ENCODE measurements around the gene CDH8.

The CDH8 gene, protein sequence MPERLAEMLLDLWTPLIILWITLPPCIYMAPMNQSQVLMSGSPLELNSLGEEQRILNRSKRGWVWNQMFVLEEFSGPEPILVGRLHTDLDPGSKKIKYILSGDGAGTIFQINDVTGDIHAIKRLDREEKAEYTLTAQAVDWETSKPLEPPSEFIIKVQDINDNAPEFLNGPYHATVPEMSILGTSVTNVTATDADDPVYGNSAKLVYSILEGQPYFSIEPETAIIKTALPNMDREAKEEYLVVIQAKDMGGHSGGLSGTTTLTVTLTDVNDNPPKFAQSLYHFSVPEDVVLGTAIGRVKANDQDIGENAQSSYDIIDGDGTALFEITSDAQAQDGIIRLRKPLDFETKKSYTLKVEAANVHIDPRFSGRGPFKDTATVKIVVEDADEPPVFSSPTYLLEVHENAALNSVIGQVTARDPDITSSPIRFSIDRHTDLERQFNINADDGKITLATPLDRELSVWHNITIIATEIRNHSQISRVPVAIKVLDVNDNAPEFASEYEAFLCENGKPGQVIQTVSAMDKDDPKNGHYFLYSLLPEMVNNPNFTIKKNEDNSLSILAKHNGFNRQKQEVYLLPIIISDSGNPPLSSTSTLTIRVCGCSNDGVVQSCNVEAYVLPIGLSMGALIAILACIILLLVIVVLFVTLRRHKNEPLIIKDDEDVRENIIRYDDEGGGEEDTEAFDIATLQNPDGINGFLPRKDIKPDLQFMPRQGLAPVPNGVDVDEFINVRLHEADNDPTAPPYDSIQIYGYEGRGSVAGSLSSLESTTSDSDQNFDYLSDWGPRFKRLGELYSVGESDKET
- 0 reads per million in 3 donors for total RNA-seq

DNA sequence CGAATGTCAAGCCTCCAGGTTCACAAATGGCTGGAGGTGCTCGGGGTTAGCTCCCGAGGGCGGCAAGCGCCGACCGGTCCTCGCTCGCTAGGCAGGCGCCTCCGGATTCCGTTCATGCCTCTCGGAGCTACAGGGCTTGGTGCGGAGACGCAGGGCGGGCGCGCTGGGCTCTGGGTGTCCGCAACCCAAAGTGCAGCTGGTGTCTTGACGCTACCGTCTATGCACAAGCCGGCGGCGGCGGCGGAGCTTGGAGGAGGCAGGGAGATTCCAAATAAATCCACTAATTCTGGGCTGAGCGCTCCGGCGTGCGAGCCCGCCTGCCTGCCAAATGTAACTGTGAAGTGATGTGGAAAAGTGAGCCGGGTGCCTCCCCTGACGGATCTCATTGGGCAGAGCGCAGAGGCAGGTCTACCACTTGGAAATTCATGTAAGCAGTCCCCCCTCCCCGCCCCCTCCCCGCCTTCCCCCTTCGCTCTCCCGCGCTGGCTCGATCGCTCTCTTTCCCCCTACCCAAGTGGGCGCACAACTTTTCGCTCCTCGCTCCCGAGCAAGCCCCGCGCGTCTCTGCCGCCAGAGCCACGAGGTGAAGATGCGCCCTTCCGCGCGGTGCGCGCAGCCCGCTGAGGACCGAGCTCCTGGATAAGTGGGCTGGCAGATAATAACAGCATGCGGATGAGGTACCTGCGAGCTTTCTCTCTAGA is at the start of gene CDH8:
CDH8 (minus strand) TSS at position 338 of the 701 bp plus-strand sequence. CDS start 15,035 bp downstream, outside the sequence.
- no peak within 1 kb of the TSS for H3K4me3 ChIP-seq (ENCODE audit: insufficient read depth, low read depth, low read length, poor library complexity, severe bottlenecking)
- H3K9me3 ChIP-seq (ENCODE audit: control insufficient read depth, low read length) = no peaks in the 10 kb centered on the region
- H3K36me3 ChIP-seq (ENCODE audit: control insufficient read depth, insufficient read depth, low read length) = no peaks in the 10 kb centered on the region
- H3K4me1 ChIP-seq (ENCODE audit: control insufficient read depth, insufficient read depth, low read length, poor library complexity, severe bottlenecking) = no peaks in the 10 kb centered on the region
- H3K27me3 ChIP-seq (replicated peaks; ENCODE audit: control insufficient read depth, insufficient read depth, low read length, poor library complexity, severe bottlenecking) = peaks cover 9% of the 10 kb centered on the region
- DNase-seq = no peak
- H3K27ac ChIP-seq (ENCODE audit: insufficient read depth, low read length, poor library complexity, severe bottlenecking) = no peak within 1 kb of the TSS

DNA sequence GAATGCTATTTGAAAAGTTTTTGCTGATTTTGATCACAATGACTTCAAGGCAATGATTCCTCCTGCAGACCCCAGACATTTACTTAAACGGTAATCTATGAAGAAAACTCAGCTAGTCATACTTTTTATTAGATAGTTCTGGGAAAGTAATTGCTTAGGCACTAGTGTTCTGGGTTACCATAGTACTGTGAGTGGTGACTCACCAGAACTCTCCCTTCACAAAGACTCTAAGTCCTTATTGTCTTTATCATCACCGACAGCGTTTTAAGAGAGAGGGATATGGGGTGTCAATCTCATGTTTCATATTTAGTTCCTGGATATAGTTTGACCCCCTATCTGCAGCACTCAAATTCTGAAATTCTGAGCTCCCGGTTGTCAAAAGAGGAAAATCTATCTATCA is 43.0 kb upstream of the CDH8 start:
- no peaks in the 10 kb centered on the region for H3K4me1 ChIP-seq (ENCODE audit: control insufficient read depth, insufficient read depth, low read length, poor library complexity, severe bottlenecking)
- no peak for DNase-seq
- no peaks in the 10 kb centered on the region for H3K36me3 ChIP-seq (ENCODE audit: control insufficient read depth, insufficient read depth, low read length)
- no peak overlapping the region for H3K4me3 ChIP-seq (ENCODE audit: insufficient read depth, low read depth, low read length, poor library complexity, severe bottlenecking)
- H3K27ac ChIP-seq (ENCODE audit: insufficient read depth, low read length, poor library complexity, severe bottlenecking) = no peak overlapping the region
- no peaks in the 10 kb centered on the region for H3K9me3 ChIP-seq (ENCODE audit: control insufficient read depth, low read length)
- no peaks in the 10 kb centered on the region for H3K27me3 ChIP-seq (replicated peaks; ENCODE audit: control insufficient read depth, insufficient read depth, low read length, poor library complexity, severe bottlenecking)

DNA sequence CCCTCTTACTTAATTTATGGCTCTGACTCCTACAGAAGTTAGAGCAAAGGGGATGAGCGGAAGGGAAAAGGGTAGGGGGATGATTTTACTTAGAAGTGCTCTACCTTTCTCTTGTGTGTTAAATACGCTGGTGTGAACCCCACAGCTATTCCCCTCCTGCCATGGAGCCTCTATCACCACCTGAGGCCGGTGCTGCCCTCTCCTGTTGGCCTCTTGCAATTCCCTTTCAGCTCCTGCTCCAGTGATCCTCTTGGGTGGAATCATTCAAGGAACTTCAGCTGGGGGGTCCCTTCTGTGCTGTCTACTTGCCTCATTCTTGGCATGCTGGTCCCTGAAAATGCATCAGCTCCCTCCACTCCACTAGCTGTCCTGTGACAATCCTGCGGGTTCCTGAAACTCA is 41.8 kb upstream of the CDH8 start:
- Histone ChIP-seq H3K27ac (ENCODE audit: insufficient read depth, low read length, poor library complexity, severe bottlenecking) (no peak overlapping the region), H3K9me3 (ENCODE audit: control insufficient read depth, low read length) (no peaks in the 10 kb centered on the region), H3K4me1 (ENCODE audit: control insufficient read depth, insufficient read depth, low read length, poor library complexity, severe bottlenecking) (no peaks in the 10 kb centered on the region), H3K36me3 (ENCODE audit: control insufficient read depth, insufficient read depth, low read length) (no peaks in the 10 kb centered on the region), H3K27me3 (replicated peaks; ENCODE audit: control insufficient read depth, insufficient read depth, low read length, poor library complexity, severe bottlenecking) (no peaks in the 10 kb centered on the region), H3K4me3 (ENCODE audit: insufficient read depth, low read depth, low read length, poor library complexity, severe bottlenecking) (no peak overlapping the region)
- no peak for DNase-seq

DNA sequence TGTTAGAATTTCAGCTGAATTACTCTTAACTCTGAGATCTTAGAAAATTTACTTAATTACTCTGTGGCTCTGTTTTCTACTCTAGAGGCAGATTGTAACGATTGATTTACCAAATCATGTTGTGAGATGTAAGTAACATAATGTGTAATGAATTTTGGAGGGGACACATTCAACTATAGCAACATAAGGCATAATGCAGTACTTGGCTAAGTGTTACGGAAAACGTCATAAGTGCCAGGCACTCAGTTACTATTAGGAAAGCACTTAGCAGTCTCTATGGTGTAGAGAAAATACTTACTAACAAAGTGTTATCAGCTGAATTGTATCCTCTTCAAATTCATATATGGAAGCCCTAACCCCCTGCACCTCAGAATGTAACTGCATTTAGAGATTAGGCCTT is 40.6 kb upstream of the CDH8 start:
- Histone ChIP-seq H3K4me1 (ENCODE audit: control insufficient read depth, insufficient read depth, low read length, poor library complexity, severe bottlenecking) (no peaks in the 10 kb centered on the region), H3K27me3 (replicated peaks; ENCODE audit: control insufficient read depth, insufficient read depth, low read length, poor library complexity, severe bottlenecking) (no peaks in the 10 kb centered on the region), H3K36me3 (ENCODE audit: control insufficient read depth, insufficient read depth, low read length) (no peaks in the 10 kb centered on the region), H3K4me3 (ENCODE audit: insufficient read depth, low read depth, low read length, poor library complexity, severe bottlenecking) (no peak overlapping the region), H3K27ac (ENCODE audit: insufficient read depth, low read length, poor library complexity, severe bottlenecking) (no peak overlapping the region), H3K9me3 (ENCODE audit: control insufficient read depth, low read length) (no peaks in the 10 kb centered on the region)
- DNase-seq = no peak

DNA sequence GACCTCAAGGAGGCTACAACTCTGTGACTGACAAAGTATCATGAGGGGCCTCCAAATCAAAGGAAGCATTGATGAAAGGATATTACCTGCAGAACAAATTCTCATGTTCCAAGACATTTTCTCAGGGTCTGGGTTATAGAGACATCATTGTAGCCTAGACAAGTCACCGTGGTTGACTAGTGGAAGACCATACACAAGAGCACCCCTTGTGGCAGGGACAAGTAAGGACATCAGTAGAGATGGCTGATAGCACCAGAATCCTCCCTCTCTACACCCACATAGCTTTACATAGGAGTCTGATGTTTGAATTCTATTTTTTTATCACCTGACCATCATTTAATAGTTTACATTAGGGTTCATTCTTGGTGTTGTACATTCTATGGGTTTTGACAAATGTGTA is 32.5 kb upstream of the CDH8 start:
- no peak for DNase-seq
- no peak overlapping the region for H3K27ac ChIP-seq (ENCODE audit: insufficient read depth, low read length, poor library complexity, severe bottlenecking)
- H3K9me3 ChIP-seq (ENCODE audit: control insufficient read depth, low read length) = no peaks in the 10 kb centered on the region
- no peaks in the 10 kb centered on the region for H3K4me1 ChIP-seq (ENCODE audit: control insufficient read depth, insufficient read depth, low read length, poor library complexity, severe bottlenecking)
- H3K4me3 ChIP-seq (ENCODE audit: insufficient read depth, low read depth, low read length, poor library complexity, severe bottlenecking) = no peak overlapping the region
- H3K36me3 ChIP-seq (ENCODE audit: control insufficient read depth, insufficient read depth, low read length) = no peaks in the 10 kb centered on the region
- no peaks in the 10 kb centered on the region for H3K27me3 ChIP-seq (replicated peaks; ENCODE audit: control insufficient read depth, insufficient read depth, low read length, poor library complexity, severe bottlenecking)

DNA sequence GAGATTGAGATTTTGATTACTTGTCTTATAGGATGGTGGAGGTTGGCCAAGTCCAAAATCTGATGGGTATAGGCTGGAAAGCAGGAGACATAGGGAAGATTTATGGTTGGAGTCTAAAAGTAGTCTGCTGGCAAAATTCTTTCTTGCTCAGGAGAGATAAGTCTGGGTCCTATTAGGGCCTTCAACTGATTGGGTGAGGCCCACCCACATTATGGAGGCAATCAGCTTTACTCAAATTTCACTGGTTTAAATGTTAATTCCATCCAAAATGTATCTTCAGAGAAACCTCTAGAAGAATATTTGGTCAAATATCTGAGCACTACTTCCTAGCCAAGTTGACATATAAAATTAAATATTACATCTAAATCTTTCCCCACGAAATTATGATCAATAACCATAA is 31.7 kb upstream of the CDH8 start:
- no peak overlapping the region for H3K4me3 ChIP-seq (ENCODE audit: insufficient read depth, low read depth, low read length, poor library complexity, severe bottlenecking)
- H3K27me3 ChIP-seq (replicated peaks; ENCODE audit: control insufficient read depth, insufficient read depth, low read length, poor library complexity, severe bottlenecking) = no peaks in the 10 kb centered on the region
- H3K4me1 ChIP-seq (ENCODE audit: control insufficient read depth, insufficient read depth, low read length, poor library complexity, severe bottlenecking) = no peaks in the 10 kb centered on the region
- no peak overlapping the region for H3K27ac ChIP-seq (ENCODE audit: insufficient read depth, low read length, poor library complexity, severe bottlenecking)
- DNase-seq = no peak
- H3K9me3 ChIP-seq (ENCODE audit: control insufficient read depth, low read length) = no peaks in the 10 kb centered on the region
- H3K36me3 ChIP-seq (ENCODE audit: control insufficient read depth, insufficient read depth, low read length) = no peaks in the 10 kb centered on the region

DNA sequence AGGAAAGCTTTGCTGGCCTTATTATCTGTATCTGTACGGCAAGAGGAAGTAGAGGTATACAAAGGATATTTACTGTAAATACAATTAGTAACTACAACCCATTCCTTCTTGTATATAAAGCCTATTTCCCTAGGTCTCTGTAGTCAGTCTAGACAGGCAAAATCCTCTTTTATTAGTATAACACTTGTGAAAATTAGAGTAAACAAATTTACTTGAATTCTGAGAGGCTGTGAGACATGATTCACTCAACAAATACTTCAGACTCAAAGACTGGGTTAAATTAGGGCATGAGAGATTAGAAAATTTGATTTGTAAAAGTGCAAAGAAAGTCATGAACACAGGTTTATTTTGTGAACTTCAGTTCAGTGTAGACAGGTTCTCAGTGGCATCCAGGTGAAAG is 30.9 kb upstream of the CDH8 start:
- no peaks in the 10 kb centered on the region for H3K36me3 ChIP-seq (ENCODE audit: control insufficient read depth, insufficient read depth, low read length)
- no peaks in the 10 kb centered on the region for H3K9me3 ChIP-seq (ENCODE audit: control insufficient read depth, low read length)
- DNase-seq = no peak
- H3K27me3 ChIP-seq (replicated peaks; ENCODE audit: control insufficient read depth, insufficient read depth, low read length, poor library complexity, severe bottlenecking) = no peaks in the 10 kb centered on the region
- H3K4me3 ChIP-seq (ENCODE audit: insufficient read depth, low read depth, low read length, poor library complexity, severe bottlenecking) = no peak overlapping the region
- no peak overlapping the region for H3K27ac ChIP-seq (ENCODE audit: insufficient read depth, low read length, poor library complexity, severe bottlenecking)
- H3K4me1 ChIP-seq (ENCODE audit: control insufficient read depth, insufficient read depth, low read length, poor library complexity, severe bottlenecking) = no peaks in the 10 kb centered on the region

DNA sequence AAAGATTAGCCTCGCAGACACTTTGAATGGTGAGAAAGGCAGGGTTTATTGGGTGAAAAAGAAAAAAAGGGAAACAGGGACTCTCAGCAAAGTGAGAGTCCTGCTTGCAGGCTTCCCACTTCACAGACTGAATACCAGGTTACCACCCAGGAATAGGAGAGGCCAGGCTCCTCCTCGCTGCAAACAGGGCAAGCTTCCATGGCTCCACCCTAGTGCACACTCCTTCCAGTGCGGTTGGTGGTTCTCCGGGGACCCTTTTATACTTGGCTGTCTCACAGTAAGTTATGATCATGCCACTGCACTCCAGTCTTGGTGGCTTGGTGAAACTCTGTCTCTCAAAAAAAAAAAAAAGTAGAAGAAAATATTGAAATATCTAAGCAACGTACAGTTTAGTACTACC is 30.5 kb upstream of the CDH8 start:
- no peak overlapping the region for H3K4me3 ChIP-seq (ENCODE audit: insufficient read depth, low read depth, low read length, poor library complexity, severe bottlenecking)
- no peaks in the 10 kb centered on the region for H3K27me3 ChIP-seq (replicated peaks; ENCODE audit: control insufficient read depth, insufficient read depth, low read length, poor library complexity, severe bottlenecking)
- no peak for DNase-seq
- no peak overlapping the region for H3K27ac ChIP-seq (ENCODE audit: insufficient read depth, low read length, poor library complexity, severe bottlenecking)
- H3K36me3 ChIP-seq (ENCODE audit: control insufficient read depth, insufficient read depth, low read length) = no peaks in the 10 kb centered on the region
- no peaks in the 10 kb centered on the region for H3K9me3 ChIP-seq (ENCODE audit: control insufficient read depth, low read length)
- no peaks in the 10 kb centered on the region for H3K4me1 ChIP-seq (ENCODE audit: control insufficient read depth, insufficient read depth, low read length, poor library complexity, severe bottlenecking)

DNA sequence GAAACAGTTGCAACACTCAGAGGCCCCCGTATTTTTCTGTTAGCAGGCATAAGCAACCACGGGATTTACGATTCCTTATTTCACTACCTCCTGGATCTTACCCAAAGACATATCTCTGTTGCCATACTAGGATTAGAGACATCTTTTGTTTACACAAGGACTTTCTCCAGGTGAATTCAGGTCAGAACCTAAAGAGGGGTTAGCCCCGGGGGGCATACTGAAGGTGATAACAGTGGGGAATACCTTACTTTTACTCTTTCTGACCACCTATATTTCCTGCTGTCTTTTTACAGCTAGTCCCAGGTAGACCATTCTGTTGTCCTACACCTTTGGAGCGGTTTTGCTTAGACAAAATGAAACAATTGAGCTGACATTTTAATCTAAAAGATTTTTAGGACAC is 27.9 kb upstream of the CDH8 start:
- Histone ChIP-seq H3K4me1 (ENCODE audit: control insufficient read depth, insufficient read depth, low read length, poor library complexity, severe bottlenecking) (no peaks in the 10 kb centered on the region), H3K27ac (ENCODE audit: insufficient read depth, low read length, poor library complexity, severe bottlenecking) (no peak overlapping the region), H3K4me3 (ENCODE audit: insufficient read depth, low read depth, low read length, poor library complexity, severe bottlenecking) (no peak overlapping the region), H3K27me3 (replicated peaks; ENCODE audit: control insufficient read depth, insufficient read depth, low read length, poor library complexity, severe bottlenecking) (no peaks in the 10 kb centered on the region), H3K36me3 (ENCODE audit: control insufficient read depth, insufficient read depth, low read length) (no peaks in the 10 kb centered on the region), H3K9me3 (ENCODE audit: control insufficient read depth, low read length) (no peaks in the 10 kb centered on the region)
- DNase-seq = no peak

DNA sequence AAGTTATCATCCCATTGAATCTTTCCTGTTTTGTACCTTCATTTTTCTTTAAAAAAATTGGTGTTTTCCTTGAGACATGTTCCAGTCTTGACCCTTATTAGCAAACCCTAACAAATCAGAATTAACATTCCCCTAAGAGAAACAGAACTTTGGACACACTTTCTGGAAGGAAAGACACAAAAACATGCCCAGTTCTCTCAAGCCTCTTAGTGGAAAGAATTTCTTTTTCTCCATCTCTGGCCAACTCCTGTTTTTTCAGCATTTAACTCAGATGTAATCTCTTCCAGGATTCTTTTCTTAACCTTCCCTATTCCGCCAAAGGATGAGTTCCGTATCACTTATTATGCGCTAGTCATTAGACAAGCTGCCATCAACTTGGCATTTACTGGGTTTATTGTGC is 23.9 kb upstream of the CDH8 start:
- no peaks in the 10 kb centered on the region for H3K9me3 ChIP-seq (ENCODE audit: control insufficient read depth, low read length)
- no peak overlapping the region for H3K27ac ChIP-seq (ENCODE audit: insufficient read depth, low read length, poor library complexity, severe bottlenecking)
- H3K36me3 ChIP-seq (ENCODE audit: control insufficient read depth, insufficient read depth, low read length) = no peaks in the 10 kb centered on the region
- DNase-seq = no peak
- no peaks in the 10 kb centered on the region for H3K4me1 ChIP-seq (ENCODE audit: control insufficient read depth, insufficient read depth, low read length, poor library complexity, severe bottlenecking)
- H3K4me3 ChIP-seq (ENCODE audit: insufficient read depth, low read depth, low read length, poor library complexity, severe bottlenecking) = no peak overlapping the region
- no peaks in the 10 kb centered on the region for H3K27me3 ChIP-seq (replicated peaks; ENCODE audit: control insufficient read depth, insufficient read depth, low read length, poor library complexity, severe bottlenecking)

All from effector memory CD4-positive, alpha-beta T cell (primary cell).